ENCODE results near the gene KCNG2.

The KCNG2 gene

GRCh38 chr18:79769698-79770500, 27.8 kb upstream of the KCNG2 start:
- DNase-seq (ENCODE audit: low read depth) = no peak

- DNase-seq (ENCODE audit: low read depth) = no peak
These were observed 27.3 kb upstream of the KCNG2 start for GRCh38 chr18:79770501-79770815.

GRCh38 chr18:79770826-79771225, 26.9 kb upstream of the KCNG2 start:
- no peak for DNase-seq (ENCODE audit: low read depth)

GRCh38 chr18:79771446-79772107, 26.2 kb upstream of the KCNG2 start:
- DNase-seq (ENCODE audit: low read depth) = no peak

GRCh38 chr18:79772108-79772864, 25.5 kb upstream of the KCNG2 start:
- no peak for DNase-seq (ENCODE audit: low read depth)

- no peak for DNase-seq (ENCODE audit: low read depth)
These were observed 24.7 kb upstream of the KCNG2 start for GRCh38 chr18:79772865-79773696.

GRCh38 chr18:79774111-79774510, 23.6 kb upstream of the KCNG2 start:
- no peak for DNase-seq (ENCODE audit: low read depth)

- no peak for DNase-seq (ENCODE audit: low read depth)
These were observed 22.1 kb upstream of the KCNG2 start for GRCh38 chr18:79775441-79776221.

- DNase-seq (ENCODE audit: low read depth) = no peak
These were observed 21.1 kb upstream of the KCNG2 start for GRCh38 chr18:79776674-79777073.

GRCh38 chr18:79778291-79778791, 19.4 kb upstream of the KCNG2 start:
- no peak for DNase-seq (ENCODE audit: low read depth)

GRCh38 chr18:79779021-79779699, 18.6 kb upstream of the KCNG2 start:
- DNase-seq (ENCODE audit: low read depth) = no peak

GRCh38 chr18:79779700-79780190, 18.0 kb upstream of the KCNG2 start:
- DNase-seq (ENCODE audit: low read depth) = no peak

- no peak for DNase-seq (ENCODE audit: low read depth)
These were observed 17.2 kb upstream of the KCNG2 start for GRCh38 chr18:79780547-79780946.

GRCh38 chr18:79781331-79781941, 16.3 kb upstream of the KCNG2 start:
- DNase-seq (ENCODE audit: low read depth) = no peak

GRCh38 chr18:79782566-79783308, 15.0 kb upstream of the KCNG2 start:
- no peak for DNase-seq (ENCODE audit: low read depth)

- DNase-seq (ENCODE audit: low read depth) = no peak
These were observed 13.4 kb upstream of the KCNG2 start for GRCh38 chr18:79784071-79784913.

- no peak for DNase-seq (ENCODE audit: low read depth)
These were observed 12.6 kb upstream of the KCNG2 start for GRCh38 chr18:79784965-79785770.

Data from CMK (cell line).